CD4-positive, alpha-beta T cell treated with Interleukin-21 for 1 hour (primary cell): Measurements from ENCODE around the gene ATP12A.

Source experiments
- DNase-seq: peaks from one replicate; pipeline ENCODE4 v3.0.0-alpha.2; 2020

The ATP12A gene

DNA sequence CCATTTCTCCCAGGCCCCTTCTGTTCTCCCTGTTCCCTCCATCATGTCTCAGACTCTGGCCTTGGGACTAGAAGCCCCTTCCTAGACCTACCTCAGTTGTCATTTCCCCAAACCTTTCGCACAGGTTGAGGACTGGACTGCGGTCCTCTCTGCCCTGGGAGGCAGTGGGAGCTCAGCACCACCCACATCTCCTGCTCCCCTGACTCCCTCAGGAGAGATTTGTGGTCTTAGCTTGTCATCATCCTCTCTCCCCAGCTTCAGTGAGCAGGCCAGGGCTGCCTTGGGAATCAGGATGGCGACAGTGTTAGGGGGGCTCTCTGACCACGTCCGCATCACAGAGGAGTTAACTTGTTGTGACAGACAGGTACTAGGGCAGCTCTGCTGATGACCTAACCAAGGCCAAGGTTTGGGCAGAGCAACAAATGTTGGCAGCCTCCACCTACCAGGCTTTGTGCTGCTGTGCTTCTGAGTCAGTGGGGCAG is 58.2 kb downstream of the ATP12A start:
- DNase-seq, result no peak

DNA sequence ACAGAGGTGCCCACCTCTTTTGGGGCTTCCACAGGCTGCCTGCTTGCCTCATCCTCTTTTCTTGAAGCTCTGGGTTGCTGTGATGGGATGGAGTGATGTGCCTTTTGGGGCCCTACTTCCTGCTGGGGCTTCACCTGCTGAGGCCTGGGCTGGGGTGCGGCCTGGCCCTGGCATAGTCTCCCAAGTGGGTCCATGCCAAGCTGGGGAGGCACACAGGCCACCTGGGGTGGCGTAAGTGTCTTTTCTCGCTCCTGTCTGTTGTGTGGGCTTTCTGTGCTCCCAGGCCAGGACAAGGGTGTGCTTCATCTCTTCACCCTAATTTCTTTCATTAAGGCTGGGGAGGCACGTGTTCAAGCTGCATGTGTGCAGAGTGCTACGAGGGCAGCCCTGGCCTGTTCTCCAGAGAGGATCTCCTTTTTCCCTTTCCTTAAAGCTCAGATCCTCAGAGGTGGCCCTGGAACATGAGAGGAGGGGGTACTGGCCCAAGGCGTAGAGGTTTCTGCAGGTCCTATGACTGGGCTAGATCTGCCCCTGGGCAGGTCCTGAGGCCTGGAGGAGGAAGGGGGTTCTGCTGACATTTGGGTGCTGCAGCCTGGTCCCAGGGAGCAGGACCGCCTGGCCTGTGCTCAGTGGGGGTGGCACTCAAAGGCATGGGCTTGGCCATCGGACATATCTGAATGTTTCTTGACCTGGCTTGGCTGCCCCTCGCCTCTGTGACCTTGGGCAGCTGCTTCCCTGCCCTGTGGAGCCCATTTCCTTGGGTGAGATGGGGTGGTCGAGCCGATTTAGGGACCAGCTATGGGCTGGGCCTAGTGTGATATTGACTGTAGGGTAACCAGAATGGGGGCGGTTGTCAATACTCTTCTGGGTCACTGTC is 60.0 kb downstream of the ATP12A start:
- no peak for DNase-seq

DNA sequence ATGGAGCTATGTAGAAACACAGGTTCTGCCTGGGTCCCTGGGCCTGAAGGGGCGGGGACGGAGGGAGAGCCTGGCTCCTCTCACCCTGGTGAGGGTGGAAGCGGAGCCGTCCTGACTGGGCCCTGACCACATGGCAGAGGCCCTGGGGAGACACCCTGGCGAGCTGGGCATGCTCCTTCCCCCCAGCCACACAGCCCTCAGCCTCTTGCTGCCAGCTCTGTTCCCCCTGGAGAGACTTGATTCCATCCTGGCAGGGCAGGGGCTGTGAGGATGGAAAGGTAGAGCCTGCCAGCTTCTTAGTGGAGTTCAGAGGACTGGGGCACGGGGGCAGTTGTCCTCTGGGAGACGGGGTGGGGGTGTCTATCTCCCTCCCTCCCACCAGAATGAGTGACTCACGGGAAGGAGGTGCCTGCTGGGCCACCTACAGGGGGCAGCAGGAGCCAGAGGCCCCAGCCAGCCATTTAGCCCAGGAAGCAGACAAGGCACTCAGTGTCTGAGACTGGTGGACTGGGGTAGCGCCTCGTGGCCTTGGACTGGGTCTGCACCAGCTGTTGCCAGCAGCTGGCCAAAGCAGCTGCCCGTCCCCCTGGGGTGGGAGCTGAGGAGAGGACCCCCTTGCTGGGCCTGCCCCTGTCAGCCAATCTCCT is 60.9 kb downstream of the ATP12A start:
- no peak for DNase-seq

DNA sequence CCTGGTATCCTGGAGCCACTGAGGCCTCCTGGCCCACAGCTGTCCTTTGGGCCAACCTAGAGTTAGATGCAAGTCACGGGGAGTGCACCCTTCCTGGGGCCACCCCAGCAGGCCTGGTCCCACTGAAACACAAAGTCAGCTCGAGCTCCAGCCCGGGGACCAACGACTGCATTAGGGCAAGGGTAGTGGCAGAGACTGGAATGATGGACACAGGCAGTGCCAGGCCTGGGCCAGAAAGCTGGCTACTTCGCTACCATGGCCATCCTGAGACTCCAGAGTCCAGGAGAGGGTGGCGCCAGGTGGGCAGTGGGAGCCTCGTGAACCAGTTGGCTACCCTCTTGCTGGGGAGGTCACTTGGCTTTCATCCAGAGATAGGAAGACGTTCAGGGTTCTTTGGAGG is 61.6 kb downstream of the ATP12A start:
- no peak for DNase-seq

DNA sequence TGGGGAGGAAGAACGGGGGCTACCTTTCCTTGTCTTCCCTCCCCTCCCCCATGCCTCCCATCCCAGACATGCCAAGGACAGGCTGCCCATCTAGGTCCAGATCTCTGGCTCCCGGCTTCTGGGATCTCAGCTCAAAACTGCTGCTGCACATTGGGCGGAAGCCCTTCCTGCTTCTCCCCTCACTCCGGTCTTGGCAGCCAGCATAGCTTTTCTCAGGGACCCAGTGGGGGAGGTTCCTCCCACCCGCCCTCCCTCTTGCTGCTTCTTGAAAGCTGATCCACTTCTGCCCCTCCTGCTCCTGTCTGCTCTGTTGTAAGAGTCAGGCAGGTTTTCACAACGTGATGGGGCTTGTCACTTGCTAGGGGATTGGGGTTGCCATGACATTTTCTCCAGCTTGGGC is 62.1 kb downstream of the ATP12A start:
- DNase-seq, result no peak

DNA sequence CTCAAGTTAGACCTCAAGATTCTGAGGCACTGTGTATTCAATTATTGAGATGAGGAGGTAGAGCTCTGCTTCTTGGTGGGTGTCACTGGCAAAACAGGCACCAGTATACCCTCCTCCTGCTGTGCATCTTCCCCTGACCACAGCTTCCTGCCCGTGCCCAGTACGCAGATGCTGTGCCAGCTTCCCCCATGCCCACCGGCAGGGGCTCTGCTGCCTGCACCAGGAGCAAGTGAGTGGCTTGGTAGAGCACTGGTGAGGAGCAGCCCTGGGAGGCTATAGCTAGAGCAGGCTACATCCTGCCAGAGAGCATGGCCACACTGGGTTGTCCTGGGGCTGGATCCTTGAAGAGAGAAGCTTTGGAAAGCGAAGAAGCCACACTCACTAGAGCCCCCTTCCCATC is 62.8 kb downstream of the ATP12A start:
- no peak for DNase-seq

DNA sequence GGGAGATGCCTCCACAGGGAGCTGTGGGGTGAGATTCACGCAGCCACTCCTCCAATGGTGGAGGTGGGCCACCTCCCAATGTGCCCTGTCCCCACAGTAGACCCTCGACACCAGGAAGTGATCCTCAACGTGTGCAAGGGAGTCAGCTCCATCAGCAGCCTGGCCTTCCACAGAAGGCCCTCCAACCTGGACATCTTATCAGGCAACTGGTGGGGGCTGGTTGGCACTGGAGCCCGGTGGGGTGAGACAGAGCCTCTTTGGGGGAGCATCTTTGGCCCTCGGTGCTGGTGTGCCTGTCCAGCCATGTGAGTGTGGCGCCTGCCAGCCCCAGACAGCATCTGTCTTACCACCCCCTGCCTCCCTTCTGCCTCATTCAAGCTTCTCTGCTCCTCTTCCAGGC is 64.0 kb downstream of the ATP12A start:
- no peak for DNase-seq

DNA sequence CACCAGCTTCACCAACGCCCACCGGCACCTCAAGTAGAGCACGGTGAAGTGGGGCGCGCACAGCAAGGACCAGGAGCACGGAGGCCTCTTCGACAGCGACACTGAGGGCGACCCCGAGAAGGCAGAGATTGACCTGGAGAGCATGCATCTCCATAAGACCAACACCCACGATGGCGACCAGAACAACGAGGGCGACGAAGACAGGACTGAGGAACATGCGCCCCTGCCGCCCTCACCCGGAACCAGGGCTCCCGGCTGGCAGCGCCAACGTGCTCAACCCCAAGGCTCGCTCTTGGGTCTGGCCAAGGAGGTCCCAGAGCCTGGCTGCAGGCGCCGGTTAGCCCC is 65.3 kb downstream of the ATP12A start:
- no peak for DNase-seq

DNA sequence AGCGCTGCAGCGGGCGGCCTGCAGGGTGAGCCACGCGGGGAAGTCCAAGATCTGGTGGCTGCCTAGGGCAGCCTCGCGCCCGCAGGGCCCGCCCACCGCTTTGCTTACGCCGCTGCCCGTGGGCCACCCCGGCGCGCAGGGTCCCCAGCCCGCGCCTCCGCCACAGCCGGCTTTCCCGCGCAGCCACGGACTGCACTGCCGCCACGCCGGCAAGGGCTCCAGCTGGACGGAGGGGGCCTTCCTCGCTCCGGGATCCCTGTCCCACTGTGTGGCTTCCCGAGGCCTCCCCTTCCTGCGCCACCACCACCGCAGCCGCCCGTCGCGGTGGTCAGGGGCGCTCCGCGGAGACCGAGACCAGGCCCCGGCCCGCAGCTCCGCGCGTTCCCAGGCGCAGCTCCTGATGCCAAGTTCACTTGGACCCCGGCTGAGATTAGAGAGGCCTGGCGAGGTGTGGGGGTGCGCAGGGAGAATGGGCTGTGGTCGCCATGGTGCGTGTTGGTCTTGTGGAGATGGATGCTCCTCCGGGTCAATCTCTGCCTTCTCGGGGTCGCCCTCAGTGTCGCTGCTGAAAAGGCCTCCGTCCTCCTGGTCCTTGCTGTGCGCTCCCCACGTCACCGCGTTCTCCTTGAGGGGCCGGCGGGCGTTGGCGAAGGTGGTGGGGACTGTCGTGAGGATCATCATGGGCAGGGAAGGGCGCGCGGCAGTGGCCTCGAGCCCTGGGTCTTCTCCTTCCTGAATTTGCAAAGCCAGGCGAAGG is 65.8 kb downstream of the ATP12A start:
- DNase-seq, result no peak

DNA sequence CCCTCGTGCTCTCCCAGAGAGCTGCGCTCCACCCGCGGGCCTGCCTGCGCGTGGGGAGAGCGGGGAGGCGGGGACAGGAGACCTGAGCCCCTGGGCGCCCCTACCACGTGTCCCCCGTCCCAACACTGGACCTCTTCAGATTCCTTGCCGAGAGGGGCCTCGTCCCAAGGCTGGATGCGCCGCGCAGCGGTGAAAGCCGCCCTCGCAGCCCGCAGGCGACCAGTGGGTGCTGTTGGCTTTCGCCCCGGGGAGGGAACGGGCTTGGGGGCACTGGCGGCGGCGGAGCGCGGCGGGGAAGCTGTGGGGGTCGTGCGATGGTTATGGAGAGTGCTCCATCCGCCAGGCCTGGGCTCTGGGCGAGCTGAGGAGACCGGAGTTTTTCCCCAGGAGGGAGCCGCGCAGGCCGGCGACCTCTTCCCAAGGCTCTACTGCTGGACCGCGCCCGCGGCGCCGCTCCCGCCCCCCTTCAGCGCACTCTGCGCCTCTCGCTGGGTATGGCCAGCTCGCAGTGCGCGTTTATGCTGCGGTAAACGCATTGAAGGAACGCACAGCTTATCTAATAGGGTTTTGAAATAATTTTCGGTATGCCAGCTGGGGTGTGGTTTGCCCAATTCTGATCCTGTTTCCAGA is 66.5 kb downstream of the ATP12A start:
- no peak for DNase-seq

DNA sequence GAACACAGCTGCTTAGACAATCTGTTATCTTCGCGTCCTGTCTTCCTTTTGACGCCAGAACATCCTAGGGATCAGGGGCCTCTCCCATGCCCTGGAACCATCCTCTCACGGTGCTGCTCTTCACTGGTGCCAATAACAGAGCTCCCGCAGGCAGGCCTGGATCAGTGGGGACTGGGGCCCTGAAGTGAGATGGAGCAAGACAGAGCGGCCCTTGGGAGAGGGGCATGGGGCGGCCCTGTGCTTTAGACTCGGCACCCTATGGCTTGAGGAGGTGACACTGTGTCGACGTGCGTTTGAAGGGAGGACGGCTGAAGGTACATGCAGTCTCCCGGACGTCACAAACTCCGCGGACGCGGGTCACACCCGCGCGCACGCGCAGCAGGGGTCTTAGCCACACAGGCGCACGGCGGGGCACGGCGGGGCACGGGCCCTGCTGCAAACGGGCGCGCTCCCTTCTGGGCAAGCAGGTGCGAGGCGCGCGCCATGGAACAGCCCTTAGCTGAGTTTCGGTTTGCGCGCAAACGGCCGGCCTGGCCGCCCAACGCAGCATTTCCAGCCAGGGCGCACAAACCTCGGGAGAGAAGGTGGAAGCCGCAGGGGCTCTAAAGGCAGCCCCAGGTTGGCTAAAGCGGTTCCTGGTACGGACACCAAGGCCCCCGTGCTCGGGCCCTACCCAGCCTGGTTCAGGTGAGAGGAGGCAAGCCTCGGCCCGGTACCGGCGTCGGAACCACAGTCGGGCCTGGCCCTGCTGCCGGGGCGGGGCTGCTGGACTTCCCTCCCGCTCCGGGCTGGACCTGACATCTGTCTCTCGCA is 67.2 kb downstream of the ATP12A start:
- DNase-seq, result no peak

DNA sequence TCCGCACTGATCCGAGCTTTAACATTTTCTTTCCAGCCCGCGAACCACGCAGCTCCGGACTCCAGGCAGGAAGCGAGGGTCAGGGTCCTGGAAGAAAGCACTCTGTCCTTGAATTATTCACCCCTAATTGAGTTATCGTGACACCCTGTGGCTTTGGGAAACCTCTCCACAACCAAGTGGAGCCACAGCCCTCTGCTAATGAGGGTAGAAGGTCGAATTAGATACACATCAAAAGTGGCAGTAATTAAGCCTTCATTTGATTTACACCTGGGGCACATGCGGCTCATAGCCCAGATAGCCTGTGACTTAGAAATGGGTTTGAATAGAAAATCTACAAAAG is 67.8 kb downstream of the ATP12A start:
- DNase-seq, result no peak

DNA sequence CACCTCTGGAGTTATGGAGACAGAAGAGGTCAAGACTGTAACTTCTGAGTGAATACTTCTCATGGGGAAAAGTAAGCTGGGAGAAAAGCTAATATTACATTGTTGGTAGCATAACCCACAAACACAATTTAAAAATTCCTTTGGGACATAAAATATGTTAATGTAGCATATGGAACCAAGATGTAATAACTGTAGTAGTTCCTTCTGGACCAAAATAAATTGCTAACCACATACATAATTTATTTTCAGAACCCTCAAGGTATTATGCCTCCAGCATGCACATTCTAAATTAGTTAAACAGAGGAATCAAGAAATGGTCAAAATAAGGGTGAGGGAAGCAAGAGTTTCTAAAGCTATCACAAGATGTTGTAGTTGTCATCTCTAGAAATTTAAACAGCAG is 79.0 kb downstream of the ATP12A start:
- no peak for DNase-seq
